ENCODE measurements around the gene TMEM37.

DNA sequence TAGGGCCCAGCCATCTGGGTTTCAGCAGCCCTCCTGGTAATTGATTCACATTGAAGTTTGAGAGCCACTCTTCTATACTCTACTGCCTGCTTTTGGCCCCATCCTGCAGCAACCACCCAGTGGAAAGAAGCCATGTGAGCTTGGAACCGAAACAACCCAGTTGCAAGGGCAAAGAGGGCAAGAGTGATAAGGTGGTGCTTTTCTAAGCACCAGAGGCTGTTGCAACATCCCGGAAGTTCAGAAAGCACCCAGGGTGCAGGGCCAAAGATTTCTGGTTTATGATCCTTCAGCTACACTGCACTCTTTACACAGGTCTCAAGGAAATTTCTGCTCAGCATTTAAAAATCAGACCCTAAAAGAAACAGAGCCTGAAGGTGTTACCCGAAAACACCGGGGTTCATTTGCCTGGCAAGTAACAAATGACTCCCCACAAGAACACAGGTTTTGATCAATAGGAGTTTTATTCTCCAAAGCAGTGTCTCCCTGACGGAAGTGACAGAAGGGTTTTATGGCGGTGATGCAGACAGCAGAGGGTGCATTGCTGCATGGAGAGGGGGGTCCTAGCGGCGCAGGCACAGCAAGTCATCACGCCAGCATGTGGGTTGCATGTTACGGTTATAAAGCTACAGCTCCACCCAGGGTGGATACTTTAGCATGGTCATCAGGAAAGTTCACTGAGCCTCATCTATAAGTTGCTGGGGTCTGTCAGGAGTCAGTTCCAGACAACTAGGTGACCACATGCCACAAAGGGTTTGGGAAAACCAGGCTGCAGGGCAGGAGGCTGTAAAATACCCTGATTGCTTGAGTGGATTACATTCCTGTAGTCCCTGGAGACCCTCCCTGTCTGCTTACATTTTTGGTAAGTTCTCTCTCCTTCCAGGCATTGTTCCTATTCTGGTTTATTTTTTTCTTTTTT lies 28.8 kb upstream of the TMEM37 start:
- TF ChIP-seq CTCF (IDR thresholded peaks at IDR 0.05) (no peak), POLR2A (IDR thresholded peaks at IDR 0.05) (no peak), POLR2AphosphoS5 (IDR thresholded peaks at IDR 0.05) (peak; percentile 34)
